Purkinje cell (primary cell): ENCODE measurements around the gene CGGBP1. TPM values are rescaled to one million over a fixed set of nuclear protein-coding genes. Genes with fewer than 3 reads are reported as not detected.

Experiments used
- polyA plus RNA-seq: library from polyadenylated mRNA; unstranded; fragments of >200 nt; fragmentation: Nextera tagmentation; gene quantifications from 2 replicates; pipeline ENCODE4 v1.2.1, GENCODE V29; 2014

Gene CGGBP1
- 31.2 and 31.3 TPM in 2 replicates for polyA plus RNA-seq

GRCh38 chr3:88058581-88059379, at the start of gene CGGBP1, which contains the start of gene ZNF654:
Gene CGGBP1 (minus strand): TSS chr3:88059005. CDS start chr3:88055976, 3,029 bp downstream.
Gene ZNF654 (plus strand): TSS chr3:88059255. CDS start chr3:88059320, 65 bp downstream.

Other genes starting within 250 kb of the CGGBP1 start
- 16.2 and 18.5 TPM in 2 replicates for gene ZNF654, start 250 bp upstream of the CGGBP1 start, polyA plus RNA-seq
- 23.3 and 27.5 TPM in 2 replicates for gene C3orf38, start 91.0 kb upstream of the CGGBP1 start, polyA plus RNA-seq